GM21825 (cell line): ENCODE results near the gene LMAN1L.

Experiments
- ATAC-seq: cut with Tn5 transposase; IDR thresholded peaks from one replicate; pipeline ENCODE4 v1.9.1; 2021; ENCODE audit warnings: mild to moderate bottlenecking, moderate library complexity; ENCODE audit not compliant: unreplicated experiment

The LMAN1L gene

GRCh38 chr15:74812533-74812932, at the start of gene LMAN1L:
Gene LMAN1L, plus strand, starts transcription at chr15:74812835. Its CDS starts 20 bp downstream, at chr15:74812855.
- no peak for ATAC-seq

GRCh38 chr15:74763416-74763815, 49.2 kb upstream of the LMAN1L start:
- ATAC-seq: no peak

- no peak for ATAC-seq
Measured at GRCh38 chr15:74767167-74768098, 45.2 kb upstream of the LMAN1L start.

GRCh38 chr15:74768099-74768770, 44.4 kb upstream of the LMAN1L start:
- ATAC-seq: no peak

- ATAC-seq: no peak
Measured at GRCh38 chr15:74768771-74769342, 43.8 kb upstream of the LMAN1L start.

GRCh38 chr15:74769463-74770025, 43.1 kb upstream of the LMAN1L start:
- ATAC-seq: no peak

GRCh38 chr15:74770211-74770903, 42.3 kb upstream of the LMAN1L start:
- no peak for ATAC-seq

GRCh38 chr15:74773329-74773728, 39.3 kb upstream of the LMAN1L start:
- ATAC-seq: no peak

GRCh38 chr15:74773731-74774252, 38.8 kb upstream of the LMAN1L start:
- no peak for ATAC-seq

GRCh38 chr15:74775132-74775562, 37.5 kb upstream of the LMAN1L start:
- ATAC-seq: no peak

- ATAC-seq: no peak
Measured at GRCh38 chr15:74775894-74776293, 36.7 kb upstream of the LMAN1L start.

- ATAC-seq: peak; percentile 30
Measured at GRCh38 chr15:74776821-74777768, 35.5 kb upstream of the LMAN1L start.

GRCh38 chr15:74777769-74778598, 34.7 kb upstream of the LMAN1L start:
- peak; percentile 5 for ATAC-seq

GRCh38 chr15:74778599-74778970, 34.0 kb upstream of the LMAN1L start:
- ATAC-seq: no peak

- ATAC-seq: no peak
Measured at GRCh38 chr15:74779162-74779648, 33.4 kb upstream of the LMAN1L start.

GRCh38 chr15:74780523-74781430, 31.9 kb upstream of the LMAN1L start:
- no peak for ATAC-seq
